DMS114 treated with DMSO at 0.1 percent for 48 hours (cell line): ENCODE results near the gene FAM200B.
"Not testable (repeated sequence)": the region's sequence is repeated elsewhere in the genome, so short reads cannot be mapped to it uniquely, and the experiment has no call there.

Experiments used
- DNase-seq: peaks from one replicate; lab custom pipeline; 2025; ENCODE audit not compliant: unreplicated experiment; lab: John Stamatoyannopoulos, UW

The FAM200B gene

DNA sequence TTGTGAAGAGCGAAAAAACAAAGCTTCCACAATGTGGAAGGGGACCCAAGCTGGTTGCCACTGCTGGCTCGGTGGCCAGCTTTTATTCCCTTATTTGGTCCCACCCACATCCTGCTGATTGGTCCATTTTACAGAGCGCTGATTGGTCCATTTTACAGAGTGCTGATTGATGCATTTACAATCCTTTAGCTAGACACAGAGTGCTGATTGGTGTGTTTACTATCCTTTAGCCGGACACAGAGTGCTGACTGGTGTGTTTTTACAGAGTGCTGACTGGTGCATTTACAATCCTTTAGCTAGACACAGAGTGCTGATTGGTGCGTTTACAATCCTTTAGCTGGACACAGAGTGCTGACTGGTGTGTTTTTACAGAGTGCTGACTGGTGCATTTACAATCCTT, 51.4 kb downstream of the FAM200B start:
- not testable (repeated sequence) for DNase-seq

DNA sequence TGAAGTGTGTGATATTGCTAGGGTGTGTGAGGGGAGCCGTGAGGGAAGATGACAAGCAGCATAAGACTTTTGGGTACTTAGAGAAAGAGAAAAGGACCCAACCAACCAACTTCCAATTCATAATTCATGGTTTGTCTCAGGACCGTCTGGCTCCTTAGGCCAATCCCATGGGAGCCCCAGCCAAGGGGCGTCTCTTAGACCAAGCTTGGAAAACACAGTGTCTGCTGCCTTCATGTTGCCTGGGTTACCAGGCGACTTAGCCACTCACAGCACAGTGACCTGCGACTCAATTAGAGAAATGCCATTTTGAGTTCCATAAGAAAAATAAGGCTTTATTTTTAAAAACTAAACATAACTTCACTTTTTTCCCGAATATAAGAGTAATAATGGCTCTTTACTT, 53.9 kb downstream of the FAM200B start:
- DNase-seq, result no peak

DNA sequence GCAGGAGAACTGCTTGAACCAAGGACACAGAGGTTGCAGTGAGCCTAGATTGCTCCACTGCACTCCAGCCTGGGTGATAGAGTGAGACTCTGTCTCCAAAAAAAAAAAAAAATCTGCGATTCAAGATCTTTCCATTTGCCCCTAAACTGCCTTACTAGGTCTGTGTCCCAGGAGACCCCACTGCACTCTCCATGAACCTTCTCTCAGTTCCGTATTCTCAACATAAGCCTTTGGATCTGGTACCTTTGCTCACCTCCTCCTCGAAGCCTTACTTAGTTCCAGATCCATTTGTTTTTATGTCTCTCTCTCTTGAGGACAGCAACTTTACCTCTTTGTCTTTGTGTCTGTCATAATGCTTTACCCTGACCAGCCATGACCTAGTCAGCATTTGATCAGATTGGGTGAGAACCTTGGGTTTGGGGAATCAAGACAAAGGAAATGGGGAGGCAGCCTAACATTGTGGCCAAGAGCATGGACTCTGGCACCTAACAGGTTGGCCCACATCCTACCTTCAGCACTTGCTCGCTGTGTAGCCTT, 55.0 kb downstream of the FAM200B start:
- DNase-seq, result no peak

DNA sequence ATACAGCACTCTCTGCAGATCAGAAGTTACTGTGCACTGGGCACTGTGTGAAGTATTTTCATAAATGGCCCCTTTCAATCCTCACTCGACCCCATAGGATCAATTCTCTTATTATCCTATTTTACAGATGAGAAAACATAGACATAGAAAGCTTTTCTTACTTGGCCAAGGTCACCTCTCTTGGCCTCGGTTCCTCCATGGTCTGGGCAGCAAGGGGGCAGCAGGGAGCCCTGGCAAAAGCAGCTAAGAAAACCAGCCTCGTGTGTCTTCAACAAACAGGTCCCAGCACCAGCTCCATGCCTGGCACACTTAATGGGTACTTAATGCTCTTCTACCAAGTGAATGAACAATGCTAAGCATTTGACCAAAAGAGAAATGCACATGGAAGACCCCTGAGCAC, 55.6 kb downstream of the FAM200B start:
- no peak for DNase-seq

DNA sequence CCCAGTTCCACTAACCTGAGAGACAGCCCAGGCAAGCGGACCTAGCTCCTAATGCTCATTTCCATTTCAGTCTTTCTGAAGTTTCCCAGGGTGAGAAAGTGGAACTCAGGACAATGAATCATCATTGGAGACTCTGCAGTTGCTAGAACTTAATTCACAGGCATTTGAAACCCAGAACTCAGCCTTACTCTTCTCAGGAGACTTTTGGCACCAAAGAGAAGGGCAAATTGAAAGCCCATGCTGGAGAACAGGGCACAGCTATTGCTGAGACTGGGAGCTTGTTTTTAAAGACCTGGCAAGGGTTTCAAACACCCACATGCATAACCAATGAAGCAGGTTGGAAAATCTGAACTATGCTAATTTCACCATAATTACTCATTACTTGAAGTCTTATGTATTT, 57.2 kb downstream of the FAM200B start:
- no peak for DNase-seq
